Right renal pelvis (tissue), 4 donors: Measurements from ENCODE around the gene RXRG. TPM values are rescaled to one million over a fixed set of nuclear protein-coding genes. Genes with fewer than 3 reads are reported as not detected.

Experiments
- DNase-seq, 4 donors: peaks; one replicate each; pipeline ENCODE4 v3.0.0-alpha.2; 2013; ENCODE audit warnings: low read depth in 4 of 4, low spot score in 3 of 4, missing footprints in 1 of 4
- polyA plus RNA-seq, 4 donors: library from polyadenylated mRNA; unstranded; fragments of 120-200 nt; gene quantifications; one replicate each; pipeline ENCODE4 v1.2.1, GENCODE V29; 2013; ENCODE audit not compliant: insufficient read length in 4 of 4

Gene RXRG
- polyA plus RNA-seq, 4 donors = 2.0 to 2.6 (median 2.1) TPM

- no peak for DNase-seq
Observed at GRCh38 chr1:165415068-165415467, 29.9 kb downstream of the RXRG start.

GRCh38 chr1:165414620-165415019 is 30.3 kb downstream of the RXRG start:
- no peak for DNase-seq

- no peak for DNase-seq
Observed at GRCh38 chr1:165411396-165411795, 33.5 kb downstream of the RXRG start.

GRCh38 chr1:165409657-165410358 is 35.1 kb downstream of the RXRG start:
- no peak for DNase-seq

GRCh38 chr1:165408518-165408917 is 36.4 kb downstream of the RXRG start:
- no peak for DNase-seq

- DNase-seq = no peak
Observed at GRCh38 chr1:165407398-165407797, 37.5 kb downstream of the RXRG start.

- DNase-seq = no peak
Observed at GRCh38 chr1:165403835-165404482, 41.0 kb downstream of the RXRG start.

GRCh38 chr1:165402517-165403111 is 42.3 kb downstream of the RXRG start:
- DNase-seq = no peak

GRCh38 chr1:165397944-165398343 is 47.0 kb downstream of the RXRG start:
- DNase-seq = no peak

GRCh38 chr1:165395901-165396300 is 49.0 kb downstream of the RXRG start:
- no peak for DNase-seq

- no peak for DNase-seq
Observed at GRCh38 chr1:165395478-165395877, 49.4 kb downstream of the RXRG start.

GRCh38 chr1:165392634-165393571 is 52.0 kb downstream of the RXRG start:
- DNase-seq = peak in 3 of 4 donors; percentile 53 to 69 (median 54)

GRCh38 chr1:165389609-165390008 is 55.3 kb downstream of the RXRG start:
- DNase-seq = no peak

GRCh38 chr1:165387961-165388360 is 57.0 kb downstream of the RXRG start:
- no peak for DNase-seq

- no peak for DNase-seq
Observed at GRCh38 chr1:165387505-165387904, 57.4 kb downstream of the RXRG start.

GRCh38 chr1:165383599-165384405 is 61.1 kb downstream of the RXRG start:
- no peak for DNase-seq

GRCh38 chr1:165383067-165383466 is 61.9 kb downstream of the RXRG start:
- DNase-seq = no peak

- DNase-seq = no peak
Observed at GRCh38 chr1:165381745-165382505, 63.0 kb downstream of the RXRG start.

- DNase-seq = no peak
Observed at GRCh38 chr1:165376811-165377311, 68.1 kb downstream of the RXRG start.
